ENCODE results near the gene IFNAR1. TPM values are rescaled to one million over a fixed set of nuclear protein-coding genes. Genes with fewer than 3 reads are reported as not detected.
A peak's percentile ranks its signal among the peaks of the same experiment; 100 is the strongest.

Gene IFNAR1
- total and polyA plus RNA-seq, 9 of the 15 experiments (the other 6 are each of a cell fraction or from before 2014, with no cell fraction given), result 8.6 to 31.8 (median 14.8) TPM

DNA sequence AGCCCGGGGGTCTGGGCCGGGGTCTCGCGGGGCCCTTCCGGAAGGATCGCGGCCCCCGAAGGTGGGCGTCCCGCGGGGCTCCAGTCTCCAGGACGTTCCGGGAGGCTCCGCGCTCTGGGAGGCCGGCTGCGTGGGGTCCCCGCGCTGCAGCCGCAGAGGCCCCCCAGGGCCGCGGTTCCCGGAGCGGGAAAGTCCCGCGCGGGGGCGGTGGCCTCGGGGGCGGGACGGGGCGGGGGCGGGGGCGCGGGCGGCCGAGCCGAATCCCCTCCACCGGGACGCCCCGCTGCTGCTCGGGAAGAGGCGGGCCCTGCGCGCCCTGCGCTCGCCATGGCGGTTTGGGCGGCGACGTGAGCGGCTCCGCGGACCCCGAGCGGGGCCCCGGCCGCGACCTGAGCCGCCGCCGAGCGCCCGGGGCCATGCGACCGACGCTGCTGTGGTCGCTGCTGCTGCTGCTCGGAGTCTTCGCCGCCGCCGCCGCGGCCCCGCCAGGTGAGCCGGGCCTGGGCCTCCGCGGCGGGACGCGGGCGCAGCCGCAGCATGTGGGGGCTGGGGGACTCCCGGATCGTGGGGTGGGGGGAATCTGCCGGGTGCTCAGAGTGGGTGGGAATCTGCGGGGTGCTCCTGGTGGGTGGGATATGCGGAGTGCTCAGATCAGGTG is 78.5 kb downstream of the IFNAR1 start, which contains the start of gene IFNGR2 (continued):
- no peak for TF ChIP-seq ZNF232 (CRISPR knock-in tag; IDR thresholded peaks at IDR 0.05)
- TF ChIP-seq, protein P1, sequence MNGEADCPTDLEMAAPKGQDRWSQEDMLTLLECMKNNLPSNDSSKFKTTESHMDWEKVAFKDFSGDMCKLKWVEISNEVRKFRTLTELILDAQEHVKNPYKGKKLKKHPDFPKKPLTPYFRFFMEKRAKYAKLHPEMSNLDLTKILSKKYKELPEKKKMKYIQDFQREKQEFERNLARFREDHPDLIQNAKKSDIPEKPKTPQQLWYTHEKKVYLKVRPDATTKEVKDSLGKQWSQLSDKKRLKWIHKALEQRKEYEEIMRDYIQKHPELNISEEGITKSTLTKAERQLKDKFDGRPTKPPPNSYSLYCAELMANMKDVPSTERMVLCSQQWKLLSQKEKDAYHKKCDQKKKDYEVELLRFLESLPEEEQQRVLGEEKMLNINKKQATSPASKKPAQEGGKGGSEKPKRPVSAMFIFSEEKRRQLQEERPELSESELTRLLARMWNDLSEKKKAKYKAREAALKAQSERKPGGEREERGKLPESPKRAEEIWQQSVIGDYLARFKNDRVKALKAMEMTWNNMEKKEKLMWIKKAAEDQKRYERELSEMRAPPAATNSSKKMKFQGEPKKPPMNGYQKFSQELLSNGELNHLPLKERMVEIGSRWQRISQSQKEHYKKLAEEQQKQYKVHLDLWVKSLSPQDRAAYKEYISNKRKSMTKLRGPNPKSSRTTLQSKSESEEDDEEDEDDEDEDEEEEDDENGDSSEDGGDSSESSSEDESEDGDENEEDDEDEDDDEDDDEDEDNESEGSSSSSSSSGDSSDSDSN (IDR thresholded peaks at IDR 0.05; ENCODE audit: borderline replicate concordance in 1 of 2, low read depth in 2 of 2, low read length in 2 of 2), result peak in 1 of 2 experiments; percentile 52; a peak in 1 of 4 replicates
- no peak for TF ChIP-seq HDGF (IDR thresholded peaks at IDR 0.05)
- peak; percentile 73 for TF ChIP-seq POLR2G (IDR thresholded peaks at IDR 0.05; ENCODE audit: low read depth, low read length)
- TF ChIP-seq ZNF639 (CRISPR knock-in tag; conservative IDR thresholded peaks at IDR 0.05 in 1 of 2, IDR thresholded peaks at IDR 0.05 in 1 of 2), result peak in 1 of 2 experiments; percentile 68; a peak in 1 of 4 replicates
- no peak for TF ChIP-seq PHB2 (IDR thresholded peaks at IDR 0.05; ENCODE audit: low read depth)
- no peak for TF ChIP-seq SAFB (IDR thresholded peaks at IDR 0.05; ENCODE audit: borderline replicate concordance, low read depth, low read length)
- TF ChIP-seq KDM5B (IDR thresholded peaks at IDR 0.05; ENCODE audit: insufficient replicate concordance, low read depth, low read length), result no peak
- TF ChIP-seq U2AF2 (optimal IDR thresholded peaks at IDR 0.05; ENCODE audit: low read depth, low read length), result no peak
- no peak for TF ChIP-seq NFXL1 (CRISPR knock-in tag; IDR thresholded peaks at IDR 0.05)
- TF ChIP-seq ELK1 (CRISPR knock-in tag; IDR thresholded peaks at IDR 0.05), result no peak
- TF ChIP-seq ZNF717 (CRISPR knock-in tag; IDR thresholded peaks at IDR 0.05), result no peak
- TF ChIP-seq ZNF695 (CRISPR knock-in tag; IDR thresholded peaks at IDR 0.05), result no peak
- TF ChIP-seq, protein P2, sequence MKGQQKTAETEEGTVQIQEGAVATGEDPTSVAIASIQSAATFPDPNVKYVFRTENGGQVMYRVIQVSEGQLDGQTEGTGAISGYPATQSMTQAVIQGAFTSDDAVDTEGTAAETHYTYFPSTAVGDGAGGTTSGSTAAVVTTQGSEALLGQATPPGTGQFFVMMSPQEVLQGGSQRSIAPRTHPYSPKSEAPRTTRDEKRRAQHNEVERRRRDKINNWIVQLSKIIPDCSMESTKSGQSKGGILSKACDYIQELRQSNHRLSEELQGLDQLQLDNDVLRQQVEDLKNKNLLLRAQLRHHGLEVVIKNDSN (CRISPR knock-in tag; IDR thresholded peaks at IDR 0.05), result no peak
- TF ChIP-seq CXXC5 (CRISPR knock-in tag; IDR thresholded peaks at IDR 0.05), result peak; percentile 77
- no peak for TF ChIP-seq ILK (tag; IDR thresholded peaks at IDR 0.05; ENCODE audit: borderline replicate concordance, low read depth)
- no peak for TF ChIP-seq MEIS2 (IDR thresholded peaks at IDR 0.05; ENCODE audit: partially characterized antibody)
- no peak for TF ChIP-seq STAG1 (CRISPR knock-in tag; IDR thresholded peaks at IDR 0.05; ENCODE audit: borderline replicate concordance)
- peak; percentile 63; the same call in 1 of the 2 replicates for TF ChIP-seq PHF8 (IDR thresholded peaks at IDR 0.05; ENCODE audit: borderline replicate concordance, low read length)
- no peak for TF ChIP-seq ZNF696 (CRISPR knock-in tag; conservative IDR thresholded peaks at IDR 0.05)
- no peak for TF ChIP-seq ESRRA (IDR thresholded peaks at IDR 0.05; ENCODE audit: borderline replicate concordance, low read depth)
- no peak for TF ChIP-seq XRCC3 (IDR thresholded peaks at IDR 0.05)
